IPS-NIHi7 (cell line): Measurements from ENCODE around the gene TATDN3.
"Not testable (repeated sequence)": the region's sequence is repeated elsewhere in the genome, so short reads cannot be mapped to it uniquely, and the experiment has no call there.

ENCODE experiments used
- DNase-seq: peaks from one replicate; pipeline ENCODE4 v3.0.0; 2012; ENCODE audit warnings: mixed read lengths; ENCODE audit errors: extremely low spot score

The TATDN3 gene

DNA sequence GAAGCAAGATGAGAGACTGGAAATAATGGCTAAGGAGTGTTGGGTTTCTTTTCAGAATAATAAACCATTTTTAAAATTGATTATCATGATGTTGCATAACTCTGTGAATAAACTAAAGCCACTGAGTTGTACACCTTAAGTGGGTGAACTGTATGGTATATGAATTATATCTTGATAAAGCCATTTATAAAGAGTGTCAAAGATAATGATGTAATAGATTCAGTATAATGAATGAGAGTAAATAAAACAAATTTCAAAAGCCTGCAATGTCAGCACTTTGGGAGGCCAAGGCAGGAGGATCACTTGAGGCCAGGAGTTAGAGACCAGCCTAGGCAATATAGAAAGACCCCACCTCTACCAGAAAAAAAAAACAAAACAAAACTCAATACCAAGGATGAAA, 16.5 kb upstream of the TATDN3 start:
- DNase-seq: no peak

DNA sequence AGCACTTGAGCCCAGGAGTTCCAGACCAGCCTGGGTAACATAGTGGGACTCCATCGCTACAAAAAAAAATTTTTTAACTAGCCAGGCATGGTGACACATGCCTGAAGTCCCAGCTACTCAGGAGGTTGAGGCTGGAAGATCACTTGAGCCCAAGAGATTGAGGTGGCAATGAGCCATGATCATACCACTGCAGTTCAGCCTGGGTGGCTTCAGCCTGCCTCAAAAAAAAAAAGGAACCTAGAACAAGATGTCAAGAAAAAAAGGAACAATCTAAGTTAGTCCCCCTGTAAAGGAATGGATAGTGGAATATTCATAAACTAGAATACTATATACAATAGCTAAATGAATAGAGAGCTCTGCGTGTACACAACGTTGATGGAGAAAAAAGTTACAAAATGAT, 14.5 kb upstream of the TATDN3 start:
- no peak for DNase-seq

DNA sequence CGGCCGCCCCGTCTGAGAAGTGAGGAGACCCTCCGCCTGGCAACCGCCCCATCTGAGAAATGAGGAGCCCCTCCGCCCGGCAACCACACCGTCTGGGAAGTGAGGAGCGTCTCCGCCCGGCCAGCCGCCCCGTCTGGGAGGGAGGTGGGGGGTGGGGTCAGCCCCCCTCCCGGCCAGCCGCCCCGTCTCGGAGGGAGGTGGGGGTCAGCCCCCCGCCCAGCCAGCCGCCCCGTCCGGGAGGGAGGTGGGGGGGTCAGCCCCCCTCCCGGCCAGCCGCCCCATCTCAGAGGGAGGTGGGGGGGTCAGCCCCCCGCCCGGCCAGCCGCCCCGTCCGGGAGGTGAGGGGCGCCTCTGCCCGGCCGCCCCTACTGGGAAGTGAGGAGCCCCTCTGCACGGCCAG, 12.6 kb upstream of the TATDN3 start:
- not testable (repeated sequence) for DNase-seq

DNA sequence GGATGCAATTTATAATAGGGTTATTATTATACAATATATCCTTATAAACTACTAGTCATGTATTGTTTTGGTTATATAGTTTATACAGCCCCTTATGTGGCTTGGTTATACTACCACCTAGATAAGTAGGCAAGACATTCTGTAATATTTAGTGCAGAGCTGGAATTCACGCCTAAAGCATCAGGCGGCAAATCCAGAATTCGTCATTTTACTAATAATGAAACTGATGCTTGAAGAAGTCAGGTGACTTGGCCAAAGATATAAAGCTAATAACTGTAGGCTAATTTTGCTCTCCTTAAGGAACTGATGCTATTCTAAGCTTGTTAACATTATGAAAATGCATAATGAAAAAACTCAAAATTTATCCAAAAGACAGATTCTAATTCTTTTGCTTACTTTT, 10.9 kb upstream of the TATDN3 start:
- DNase-seq: no peak

DNA sequence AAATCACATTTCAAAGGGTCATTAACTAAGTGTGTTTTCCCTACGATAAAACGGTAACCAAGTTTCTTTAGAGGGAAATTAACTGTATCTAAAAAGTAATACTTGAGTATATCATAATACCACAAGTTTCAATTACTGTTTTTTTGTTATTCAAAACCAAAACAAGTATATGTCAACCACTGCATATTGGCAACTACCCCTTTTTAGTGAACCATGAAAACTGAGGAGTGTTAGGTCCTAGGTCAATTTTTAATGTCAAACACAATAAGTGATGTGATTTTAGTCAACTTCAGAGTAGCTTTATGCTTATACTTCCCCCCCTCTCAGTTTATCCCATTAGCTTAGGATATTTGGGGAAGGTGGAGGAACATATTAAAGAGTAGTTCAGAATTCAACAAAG, 10.5 kb upstream of the TATDN3 start:
- no peak for DNase-seq

DNA sequence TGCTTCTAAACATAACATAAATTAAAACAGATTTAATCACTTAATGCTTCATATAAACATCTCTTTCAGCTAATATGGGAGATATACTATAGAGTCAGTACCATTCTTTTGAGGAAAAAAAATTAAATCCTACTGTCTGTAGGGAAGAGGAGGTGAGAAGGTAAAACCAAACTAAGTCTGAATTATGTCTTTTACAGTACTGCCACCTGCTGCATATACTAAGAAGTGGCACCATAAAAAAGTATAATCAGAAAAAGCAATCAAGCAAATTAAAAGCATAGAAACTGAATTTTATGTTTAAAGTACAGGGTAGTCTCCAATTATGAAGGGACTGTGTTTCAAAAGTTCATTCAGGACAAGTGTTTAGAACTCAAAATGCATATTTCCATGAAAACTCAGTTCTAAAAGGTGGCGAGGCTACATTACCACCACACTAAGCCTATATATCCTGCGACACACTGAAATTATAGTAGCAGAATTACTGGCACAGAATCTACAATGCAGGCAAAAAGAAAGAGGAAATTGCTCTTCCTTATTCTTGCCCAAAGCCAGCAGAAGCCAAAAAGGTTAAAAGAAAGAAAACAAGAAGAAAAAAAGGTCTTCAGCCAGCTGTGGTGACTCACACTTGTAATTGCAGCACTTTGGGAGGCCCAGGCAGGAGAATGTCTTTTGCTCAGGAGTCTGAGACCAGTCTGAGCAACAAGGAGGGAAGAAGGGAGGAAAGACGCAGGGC, 9.1 kb upstream of the TATDN3 start:
- no peak for DNase-seq

DNA sequence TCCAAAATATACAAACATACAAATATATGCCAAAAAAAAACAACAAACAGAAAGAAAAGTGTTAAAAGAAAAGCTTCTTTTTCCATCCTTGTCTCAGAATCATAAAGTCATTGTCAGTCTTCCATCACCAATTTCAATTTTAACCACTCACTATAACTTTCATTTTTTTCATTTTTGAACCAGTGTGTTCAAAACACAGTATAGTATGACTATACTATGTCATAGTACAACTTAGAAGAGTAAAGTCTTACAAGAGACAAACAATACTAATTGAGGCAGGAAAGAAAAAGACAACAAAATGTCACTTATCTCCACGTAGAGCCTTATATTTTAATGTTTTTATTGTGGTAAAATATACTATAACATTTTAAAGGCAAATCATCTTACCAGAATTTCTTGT, 7.7 kb upstream of the TATDN3 start:
- no peak for DNase-seq

DNA sequence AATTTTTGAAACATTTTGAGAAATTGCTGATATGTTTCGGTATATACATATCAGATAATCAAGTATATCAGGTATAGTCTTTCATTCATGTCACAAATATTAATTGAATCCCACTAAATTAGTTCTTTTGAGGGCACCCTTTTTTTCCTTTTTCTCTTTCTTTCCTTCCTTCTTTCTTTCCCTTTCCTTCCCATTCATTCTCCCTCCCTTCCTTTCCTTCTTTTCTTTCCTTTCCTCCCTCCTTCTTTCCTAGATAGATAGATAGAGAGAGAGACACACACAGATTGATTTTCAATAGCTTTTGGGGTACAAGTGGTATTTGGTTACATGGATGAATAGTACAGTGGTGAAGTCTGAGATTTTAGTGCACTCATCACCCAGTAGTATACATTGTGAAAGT, 5.8 kb upstream of the TATDN3 start:
- DNase-seq: no peak

DNA sequence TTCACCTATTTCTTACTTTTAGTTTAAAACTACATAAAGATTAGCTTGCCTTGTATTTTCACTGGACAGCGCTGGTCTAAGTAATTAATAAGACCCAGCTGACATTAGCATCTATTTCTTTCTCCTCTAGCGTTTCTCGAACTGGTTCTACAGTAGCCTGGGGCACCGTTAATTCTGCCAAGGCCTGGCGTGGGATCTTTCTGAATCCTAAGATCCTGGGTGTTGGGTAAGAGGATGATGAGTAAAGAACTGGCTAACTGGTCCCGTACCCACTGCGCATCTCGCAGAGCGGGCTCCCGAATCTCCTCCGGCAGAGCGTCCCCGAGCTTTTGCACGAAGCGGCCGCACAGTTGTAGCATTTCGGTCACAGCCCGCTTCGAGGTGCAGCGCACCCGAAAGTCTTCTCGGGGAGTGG, 426 bp upstream of the TATDN3 start:
- peak; percentile 59 for DNase-seq

DNA sequence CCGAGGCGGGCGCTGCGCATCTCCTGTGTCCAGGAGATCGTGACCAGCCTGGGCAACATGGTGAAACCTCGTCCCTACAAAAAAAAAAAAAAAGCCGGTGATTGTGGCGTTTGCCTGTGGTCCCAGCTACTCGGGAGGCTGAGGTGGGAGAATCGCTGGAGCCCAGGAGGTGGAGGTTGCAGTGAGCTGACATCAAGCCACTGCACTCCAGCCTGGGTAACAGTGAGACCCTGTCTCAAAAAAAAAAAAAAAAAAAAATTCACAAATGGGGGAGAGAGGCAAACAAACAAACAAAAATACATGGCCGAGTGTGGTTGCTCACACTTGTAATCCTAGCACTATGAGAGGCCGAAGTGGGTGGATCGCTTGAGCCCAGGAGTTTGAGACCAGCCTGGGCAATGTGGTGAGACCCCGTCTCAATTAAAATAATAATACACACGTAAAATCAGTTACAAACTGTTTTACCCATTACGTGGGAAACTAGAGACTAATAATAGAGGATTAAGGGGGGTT, 758 bp downstream of the TATDN3 start:
- no peak for DNase-seq

DNA sequence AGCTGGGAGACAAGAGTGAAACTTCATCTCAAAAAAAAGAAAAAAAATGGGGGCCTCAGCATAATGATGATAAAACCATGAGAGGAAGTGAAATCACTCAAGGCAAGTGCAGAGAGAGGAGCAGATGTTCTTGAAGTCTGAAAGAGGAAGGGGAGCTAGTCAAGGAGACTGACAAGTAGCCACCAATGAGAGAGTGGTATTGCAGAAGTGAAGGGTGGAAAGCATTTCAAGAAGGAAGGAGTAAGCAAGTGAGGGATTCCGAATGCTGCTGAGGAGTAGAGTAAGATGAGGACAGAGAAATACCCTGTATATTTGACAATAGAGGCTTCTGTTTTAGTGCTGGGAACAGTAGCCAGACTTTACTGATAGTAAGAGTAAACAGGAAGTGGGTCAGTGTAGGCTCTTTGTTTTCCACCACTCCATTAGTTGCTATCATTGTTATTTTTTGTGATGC, 2.9 kb downstream of the TATDN3 start:
- no peak for DNase-seq

DNA sequence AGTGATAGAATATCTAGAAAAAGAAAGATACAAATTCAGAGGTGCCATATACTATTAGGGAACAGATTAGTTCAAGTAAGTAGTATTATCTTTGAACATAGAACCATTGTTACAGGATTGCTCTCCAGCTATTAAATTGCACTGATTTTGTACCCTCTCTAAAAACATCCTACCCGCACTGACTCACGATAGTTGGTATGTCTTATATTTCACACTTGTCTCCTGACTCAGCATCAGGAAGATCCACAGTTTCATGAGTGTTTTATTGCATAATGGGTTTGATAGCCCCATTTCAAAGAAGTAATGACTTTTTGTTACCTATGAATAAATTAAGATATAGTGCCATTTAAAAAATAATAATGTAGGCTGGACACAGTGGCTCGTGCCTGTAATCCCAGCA, 6.0 kb downstream of the TATDN3 start:
- no peak for DNase-seq

DNA sequence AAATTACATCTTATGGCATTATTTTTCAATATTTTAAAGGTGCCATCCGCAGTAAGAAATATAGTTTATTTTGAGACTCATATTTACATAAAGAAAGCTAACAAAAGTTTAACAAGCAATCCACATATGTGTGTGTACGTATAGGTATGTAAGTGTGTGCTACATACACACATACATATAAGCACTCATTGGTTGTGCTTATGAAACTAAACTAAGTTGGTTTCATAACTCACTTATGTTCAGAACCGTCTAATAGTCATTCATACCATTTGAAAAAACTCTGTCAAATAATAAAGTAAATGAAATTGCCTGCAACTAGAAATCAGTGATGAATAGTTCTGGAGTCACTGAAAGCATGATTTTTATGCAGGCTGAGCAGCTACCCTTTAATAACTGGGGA, 14.1 kb downstream of the TATDN3 start:
- DNase-seq: no peak

DNA sequence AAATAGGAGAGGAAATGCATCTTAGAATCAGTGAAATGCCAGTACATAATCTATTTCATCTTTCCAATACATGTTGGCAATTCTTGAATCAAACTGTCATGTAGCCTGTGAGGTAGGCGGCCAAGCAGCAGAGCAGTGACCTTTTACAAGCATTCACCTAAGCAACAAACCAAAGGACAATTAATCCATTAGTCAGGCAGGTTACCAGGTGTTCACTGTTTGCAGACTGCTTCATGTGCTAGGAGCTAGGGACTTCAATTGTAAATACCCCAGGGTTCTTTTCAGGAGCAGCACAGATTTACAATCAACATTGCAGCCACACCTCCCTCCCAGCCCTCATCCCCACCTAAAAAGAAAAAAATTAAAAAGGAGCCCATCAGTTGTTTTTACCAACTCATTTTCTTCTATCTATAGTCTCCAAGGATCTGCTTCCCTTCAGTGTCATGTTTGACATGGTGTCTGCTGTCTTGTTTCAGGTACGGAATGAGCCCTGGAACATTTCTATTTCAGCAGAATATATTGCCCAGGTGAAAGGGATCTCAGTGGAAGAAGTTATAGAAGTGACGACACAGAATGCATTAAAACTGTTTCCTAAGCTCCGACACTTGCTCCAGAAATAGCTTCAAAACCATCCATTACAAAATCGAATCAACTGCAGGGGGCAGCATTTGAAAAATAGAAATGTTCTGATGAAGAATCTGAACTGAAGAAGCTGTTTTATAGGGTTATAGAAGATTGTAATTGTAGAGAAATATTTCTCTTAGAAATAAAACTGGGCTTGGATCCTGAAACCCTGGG, 23.0 kb downstream of the TATDN3 start:
- DNase-seq: peak; percentile 22

DNA sequence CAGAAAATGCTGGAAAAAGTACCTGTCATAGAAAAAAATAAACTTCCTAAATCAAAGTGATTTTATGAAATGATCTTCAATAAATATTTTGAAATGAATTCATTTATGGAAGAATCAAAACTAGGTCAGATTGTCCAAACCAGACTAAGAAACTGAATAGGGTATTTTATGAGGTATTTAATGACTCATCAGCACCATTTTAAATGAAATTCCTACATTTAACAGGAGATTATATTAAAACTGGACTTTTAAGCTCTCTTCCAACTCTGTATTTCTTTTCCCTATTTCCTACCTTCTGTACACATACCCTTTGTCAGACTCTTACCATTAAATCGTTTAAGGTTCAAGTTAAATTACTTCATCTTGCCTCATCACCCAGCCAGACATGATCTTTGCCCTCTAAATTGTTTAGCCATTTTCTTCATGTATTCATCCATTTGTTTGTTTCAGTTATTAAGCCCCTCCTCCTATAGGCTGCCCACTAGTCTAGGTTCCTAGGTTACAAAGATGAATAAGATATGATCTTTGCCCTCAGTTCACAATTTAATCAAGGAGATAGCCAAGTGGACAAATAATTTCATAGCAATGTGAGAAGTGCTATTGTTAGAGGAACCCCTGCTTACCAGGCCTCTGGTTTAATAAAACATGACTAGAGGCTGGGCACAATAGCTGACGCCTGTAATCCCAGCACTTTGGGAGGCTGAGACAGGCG, 25.0 kb downstream of the TATDN3 start:
- DNase-seq: no peak

DNA sequence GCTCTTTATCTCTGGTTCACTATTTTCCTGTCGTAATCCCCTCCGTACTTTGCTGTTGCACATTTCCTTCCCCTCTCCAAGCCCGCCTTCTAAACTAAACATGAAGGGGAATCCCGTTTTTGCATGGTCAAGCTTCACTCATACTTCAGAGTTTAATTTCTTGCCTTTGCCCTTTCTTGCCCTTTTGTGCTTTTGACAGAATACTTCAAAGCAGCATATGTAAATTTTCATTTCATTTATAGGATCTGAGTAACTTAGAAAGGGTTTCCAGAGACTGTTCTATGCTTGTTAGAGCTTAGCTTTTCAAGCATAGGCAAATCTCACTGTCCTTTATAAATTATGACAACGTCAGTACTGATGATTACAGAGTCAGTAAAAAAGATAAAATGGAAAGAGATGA, 28.0 kb downstream of the TATDN3 start:
- no peak for DNase-seq

DNA sequence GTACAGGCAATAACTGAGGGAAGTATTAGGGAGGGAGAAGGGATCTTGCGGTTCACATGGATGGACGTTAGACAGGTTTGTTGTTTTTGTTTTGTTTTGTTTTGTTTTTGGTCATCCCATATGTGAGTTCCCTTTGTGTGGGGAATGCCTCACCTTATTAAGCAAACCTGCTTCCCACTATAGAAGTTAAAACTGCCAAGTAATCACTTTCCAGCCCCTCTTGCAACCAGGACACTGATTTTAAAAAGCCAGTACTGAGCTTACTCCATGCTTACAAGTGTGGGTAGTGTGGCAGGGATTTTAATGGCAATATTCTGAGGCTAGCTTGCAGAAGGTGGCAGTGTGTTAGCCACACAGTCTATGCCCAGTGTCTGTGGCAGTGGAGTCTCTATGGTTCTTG, 29.3 kb downstream of the TATDN3 start:
- DNase-seq: no peak

DNA sequence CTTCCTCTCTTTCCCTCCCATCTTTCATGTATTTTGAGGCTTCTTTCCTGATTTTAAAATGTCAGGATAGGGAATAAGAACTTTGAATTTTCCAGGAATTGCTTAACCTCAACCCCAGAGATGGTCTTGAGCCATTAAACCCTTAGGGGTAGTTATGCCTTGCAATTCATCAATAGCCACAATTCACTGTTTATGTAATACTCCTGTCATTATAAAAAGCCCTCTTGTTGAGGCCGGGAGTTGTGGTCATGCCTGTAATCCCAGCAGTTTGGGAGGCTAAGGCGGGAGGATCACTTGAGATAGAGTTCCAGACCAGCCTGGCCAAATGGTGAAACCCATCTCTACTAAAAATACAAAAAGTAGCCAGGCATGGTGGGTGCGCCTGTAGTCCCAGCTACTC, 31.3 kb downstream of the TATDN3 start:
- no peak for DNase-seq

DNA sequence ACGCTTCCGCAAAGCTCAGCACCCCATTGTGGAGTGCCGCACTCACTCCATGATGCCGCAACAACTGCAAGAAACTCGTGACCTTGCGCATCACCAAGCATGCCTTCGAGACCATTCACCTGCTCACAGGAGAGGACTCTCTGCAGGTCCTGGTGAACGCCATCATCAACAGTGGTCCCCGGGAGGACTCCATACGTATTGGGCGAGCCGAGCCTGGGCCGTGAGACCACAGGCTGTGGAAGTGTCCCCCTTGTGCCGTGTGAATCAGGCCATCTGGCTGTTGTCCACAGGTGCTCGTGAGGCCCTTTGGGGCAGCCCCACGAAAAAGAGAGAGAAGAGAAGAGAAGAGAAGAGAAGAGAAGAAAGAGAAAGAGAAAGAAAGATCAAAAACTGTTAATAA, 32.5 kb downstream of the TATDN3 start:
- DNase-seq: no peak

DNA sequence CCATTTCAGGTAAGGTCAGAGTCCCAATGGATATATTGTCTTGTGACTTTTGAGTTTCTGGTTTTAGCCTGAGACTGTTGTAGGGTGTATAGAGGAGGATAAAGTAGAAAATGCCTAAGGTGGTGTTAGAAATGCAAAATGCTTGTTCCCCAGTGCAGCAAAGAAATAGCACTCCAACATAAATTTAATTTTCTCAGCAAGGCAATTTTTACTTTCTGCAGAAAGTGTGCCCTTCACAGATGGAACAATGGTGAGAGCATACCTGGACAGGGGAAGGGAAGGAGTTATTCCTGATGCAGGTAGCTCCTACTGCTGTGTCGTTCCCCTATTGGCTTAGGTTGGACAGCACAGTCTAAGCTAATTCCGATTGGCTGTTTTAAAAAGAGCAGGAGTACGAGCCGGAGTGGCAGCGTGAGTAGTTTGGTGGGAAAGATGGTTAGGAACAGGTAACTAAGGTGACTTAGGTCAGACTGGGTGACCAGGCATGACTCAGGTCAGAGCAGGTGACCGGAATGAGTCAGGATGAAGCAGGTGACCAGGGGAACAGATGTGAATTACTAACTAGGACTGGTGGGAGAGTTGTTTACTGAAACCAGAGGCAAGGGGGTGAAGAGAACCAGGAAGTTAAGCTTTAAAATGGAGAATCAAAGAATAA, 34.2 kb downstream of the TATDN3 start:
- DNase-seq: no peak

DNA sequence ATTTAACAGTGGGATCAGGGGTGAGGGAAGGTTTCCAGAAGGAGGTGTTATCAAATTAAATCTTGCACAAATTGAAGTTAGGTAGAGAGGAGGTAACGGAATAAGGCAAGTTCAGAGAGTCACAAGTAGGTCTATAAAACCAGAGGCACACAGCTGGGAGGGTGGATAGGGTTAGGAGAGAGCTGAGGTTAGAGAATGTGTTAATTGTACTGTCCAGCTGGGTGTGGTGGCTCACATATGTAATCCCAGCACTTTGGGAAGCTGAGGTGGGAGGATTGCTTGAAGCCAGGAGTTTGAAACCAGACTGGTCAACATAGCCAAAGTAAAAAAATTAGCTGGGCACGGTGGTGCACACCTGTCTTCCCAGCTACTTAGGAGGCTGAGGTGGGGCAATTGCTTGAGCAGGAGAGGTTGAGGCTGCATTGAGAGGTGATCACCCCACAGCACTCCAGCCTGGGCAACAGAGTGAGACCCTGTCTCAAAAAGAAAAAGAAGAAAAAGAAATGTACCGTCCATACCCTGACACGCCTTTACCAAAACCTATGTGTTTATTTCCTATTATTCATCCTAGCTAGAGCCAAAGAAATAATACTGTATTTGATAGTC, 35.6 kb downstream of the TATDN3 start:
- DNase-seq: no peak
